ENCODE measurements around the gene ASTN2. TPM values are rescaled to one million over a fixed set of nuclear protein-coding genes. Genes with fewer than 3 reads are reported as not detected.
A peak's percentile ranks its signal among the peaks of the same experiment; 100 is the strongest.

Gene ASTN2
- total RNA-seq, 3 donors from 2014 or later, result 1.7 to 1.8 (median 1.7) TPM

DNA sequence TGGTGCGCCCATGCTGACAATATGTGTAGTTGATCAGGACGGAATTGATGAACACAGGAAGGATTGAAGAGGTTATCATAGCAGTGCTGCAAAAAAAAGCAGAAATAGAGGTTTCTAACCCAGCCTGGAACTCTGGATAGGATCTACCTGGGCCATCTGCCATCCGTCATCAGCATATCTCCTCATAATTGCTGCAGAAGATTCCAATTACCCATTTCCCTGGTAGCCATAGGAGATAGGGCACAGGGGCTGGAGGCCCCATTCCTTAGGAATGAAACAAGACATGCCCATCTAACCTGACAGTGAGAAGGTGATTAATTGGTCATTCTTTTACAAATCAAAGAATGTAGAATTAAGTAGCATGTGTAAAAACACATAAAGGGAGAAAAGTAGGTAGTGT lies 788.1 kb downstream of the ASTN2 start:
- no peak for DNase-seq
- Mint-ChIP-seq H3K4me3 (no peak overlapping the region), H3K36me3 (ENCODE audit: insufficient read depth) (peaks cover 17% of the 10 kb centered on the region), H3K4me1 (ENCODE audit: low read depth) (no peaks in the 10 kb centered on the region), H3K27me3 (ENCODE audit: low read depth) (no peaks in the 10 kb centered on the region), H3K9me3 (no peaks in the 10 kb centered on the region)
- no peak for ATAC-seq

DNA sequence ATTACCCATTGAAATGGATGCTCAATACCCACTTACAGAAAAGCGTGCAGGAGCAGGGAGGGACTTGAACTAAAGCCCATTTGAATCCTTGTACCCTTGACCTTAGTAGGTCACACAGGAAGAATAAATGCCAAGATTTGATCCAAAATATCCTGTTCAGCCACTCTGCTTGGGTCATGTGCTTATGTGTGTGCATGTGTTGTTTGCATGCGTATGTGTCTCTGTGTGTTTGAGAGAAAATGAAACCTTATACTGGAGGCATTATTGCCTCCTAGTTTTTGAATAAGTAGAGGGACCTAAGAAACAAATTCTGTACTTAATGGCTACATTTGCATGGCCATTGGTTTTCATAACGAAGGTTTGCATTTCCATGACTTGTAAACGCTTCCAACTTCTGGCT lies 791.1 kb downstream of the ASTN2 start:
- DNase-seq, result no peak
- Mint-ChIP-seq H3K4me3 (no peak overlapping the region), H3K27me3 (ENCODE audit: low read depth) (no peaks in the 10 kb centered on the region), H3K36me3 (ENCODE audit: insufficient read depth) (peaks cover 16% of the 10 kb centered on the region), H3K4me1 (ENCODE audit: low read depth) (no peaks in the 10 kb centered on the region), H3K9me3 (no peaks in the 10 kb centered on the region)
- ATAC-seq, result no peak

DNA sequence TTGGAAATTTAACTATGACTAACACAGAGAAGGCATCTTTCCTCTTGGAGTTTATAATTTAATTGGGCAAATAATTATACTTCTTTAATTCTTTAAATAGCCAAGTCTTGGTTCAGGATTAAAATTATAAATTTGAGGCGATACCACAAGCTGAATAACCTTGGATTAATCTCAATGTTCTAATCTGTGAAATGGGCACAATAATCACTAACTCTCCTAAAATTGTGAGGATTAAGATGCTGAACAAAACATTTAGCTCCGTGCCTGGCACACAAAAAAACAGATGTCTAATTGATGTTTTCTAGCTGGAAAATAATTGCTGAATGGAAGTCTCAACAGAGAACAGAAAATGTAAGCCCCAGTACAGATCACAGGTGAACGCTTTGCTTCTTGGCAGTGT lies 797.5 kb downstream of the ASTN2 start:
- H3K36me3 Mint-ChIP-seq (ENCODE audit: insufficient read depth), result peaks cover 33% of the 10 kb centered on the region
- H3K4me1 Mint-ChIP-seq (ENCODE audit: low read depth), result no peaks in the 10 kb centered on the region
- no peaks in the 10 kb centered on the region for H3K27me3 Mint-ChIP-seq (ENCODE audit: low read depth)
- no peak for DNase-seq
- H3K9me3 Mint-ChIP-seq, result peaks cover 7% of the 10 kb centered on the region
- no peak overlapping the region for H3K4me3 Mint-ChIP-seq
- ATAC-seq, result no peak

DNA sequence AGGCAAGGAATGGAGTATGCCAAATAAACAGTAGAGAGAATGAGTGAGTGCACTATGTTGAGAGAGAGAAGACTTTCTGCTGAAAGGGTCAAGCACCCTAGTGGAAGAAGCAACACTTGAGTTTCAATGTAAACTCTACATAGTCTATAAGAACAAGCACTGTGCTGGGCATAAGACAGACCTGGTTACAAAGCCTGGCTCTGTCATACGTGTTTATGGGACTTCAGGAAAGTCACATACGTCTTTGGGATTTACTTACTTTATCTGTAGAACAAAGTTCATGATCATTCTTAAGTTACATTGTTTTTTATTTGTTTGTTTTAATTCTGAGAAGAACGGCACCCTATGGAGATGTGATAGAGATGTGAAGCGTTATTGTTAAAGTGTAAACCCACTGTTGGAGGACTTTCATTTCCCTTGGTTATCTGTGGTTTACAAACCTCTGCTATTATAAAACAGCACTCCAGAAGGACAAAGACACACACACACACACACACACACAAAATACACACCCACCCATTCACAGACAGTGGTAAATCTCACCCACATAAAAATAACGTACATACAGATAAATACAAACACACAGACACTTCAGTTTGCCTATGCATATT lies 798.4 kb downstream of the ASTN2 start:
- DNase-seq (no peak), ATAC-seq (no peak)
- Mint-ChIP-seq H3K4me3 (no peak overlapping the region), H3K9me3 (peaks cover 7% of the 10 kb centered on the region), H3K36me3 (ENCODE audit: insufficient read depth) (peaks cover 34% of the 10 kb centered on the region), H3K27me3 (ENCODE audit: low read depth) (no peaks in the 10 kb centered on the region), H3K4me1 (ENCODE audit: low read depth) (no peaks in the 10 kb centered on the region)

DNA sequence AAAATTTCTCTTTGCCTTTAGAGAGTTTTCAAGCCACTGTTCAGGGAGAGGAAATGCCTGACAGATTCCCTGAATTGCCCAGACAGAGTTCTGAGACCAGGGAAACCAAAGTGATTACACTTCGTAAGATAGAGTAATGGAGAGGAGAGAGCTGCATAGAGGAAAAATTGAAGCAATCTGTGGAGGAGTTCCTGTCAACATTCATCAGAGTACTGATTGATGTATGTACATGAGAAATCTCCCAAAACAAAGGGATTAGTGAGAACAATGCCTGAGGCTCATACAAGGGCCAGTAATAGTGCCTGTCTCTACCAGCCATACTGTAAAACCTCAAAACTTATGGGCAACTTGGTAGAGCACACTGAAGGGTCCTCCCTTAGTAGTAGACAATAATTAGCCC lies 806.8 kb downstream of the ASTN2 start:
- Mint-ChIP-seq H3K36me3 (ENCODE audit: insufficient read depth) (peaks cover 39% of the 10 kb centered on the region), H3K9me3 (no peaks in the 10 kb centered on the region), H3K4me1 (ENCODE audit: low read depth) (no peaks in the 10 kb centered on the region), H3K27me3 (ENCODE audit: low read depth) (no peaks in the 10 kb centered on the region), H3K4me3 (no peak overlapping the region)
- ATAC-seq, result no peak
- no peak for DNase-seq

DNA sequence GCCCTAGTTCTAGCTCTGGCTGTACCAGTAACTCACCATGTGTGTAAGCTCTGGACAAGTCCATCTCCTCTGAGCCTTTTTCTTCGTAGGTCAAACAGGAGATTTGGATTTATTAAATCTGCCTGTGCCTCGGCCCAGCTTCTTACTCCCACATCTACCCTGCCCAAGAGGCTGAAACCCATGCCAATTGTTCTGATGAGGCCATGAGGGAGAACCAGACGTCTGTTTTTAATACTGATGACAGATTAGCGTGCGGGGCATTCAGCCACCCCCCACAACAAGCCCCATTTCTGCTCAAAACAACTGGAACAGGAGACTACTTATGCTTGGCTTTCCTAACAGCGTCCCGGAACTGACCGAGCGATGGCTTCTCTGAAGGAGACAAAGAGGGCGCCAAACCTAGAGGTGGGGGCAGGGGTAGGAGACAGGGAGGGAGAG lies 808.9 kb downstream of the ASTN2 start:
- Mint-ChIP-seq H3K36me3 (ENCODE audit: insufficient read depth) (peaks cover 25% of the 10 kb centered on the region), H3K27me3 (ENCODE audit: low read depth) (no peaks in the 10 kb centered on the region), H3K4me3 (no peak overlapping the region), H3K9me3 (no peaks in the 10 kb centered on the region), H3K4me1 (ENCODE audit: low read depth) (no peaks in the 10 kb centered on the region)
- ATAC-seq, result no peak
- DNase-seq, result no peak

DNA sequence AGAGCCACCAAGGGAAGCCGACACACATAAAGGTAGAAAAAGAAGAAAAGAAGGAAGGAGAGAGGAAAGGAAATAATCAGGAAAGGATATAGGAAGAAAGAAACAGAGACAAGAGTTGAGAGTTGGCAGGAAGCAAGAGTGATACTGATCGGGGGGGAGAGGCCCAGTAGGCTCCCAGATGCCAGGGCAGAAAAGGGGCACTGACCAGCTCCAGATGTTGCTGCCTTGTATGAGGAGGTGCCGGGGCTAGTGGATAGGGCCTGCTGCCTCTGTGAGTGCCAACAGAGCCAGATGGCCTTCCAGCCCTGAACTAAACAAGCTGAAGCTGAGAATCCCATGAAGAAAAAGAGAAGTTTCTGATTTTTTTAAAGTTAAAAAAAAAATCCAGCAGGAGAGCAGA lies 809.8 kb downstream of the ASTN2 start:
- H3K9me3 Mint-ChIP-seq, result no peaks in the 10 kb centered on the region
- H3K4me3 Mint-ChIP-seq, result no peak overlapping the region
- no peaks in the 10 kb centered on the region for H3K27me3 Mint-ChIP-seq (ENCODE audit: low read depth)
- no peak for DNase-seq
- peaks cover 27% of the 10 kb centered on the region for H3K36me3 Mint-ChIP-seq (ENCODE audit: insufficient read depth)
- H3K4me1 Mint-ChIP-seq (ENCODE audit: low read depth), result no peaks in the 10 kb centered on the region
- ATAC-seq, result no peak

DNA sequence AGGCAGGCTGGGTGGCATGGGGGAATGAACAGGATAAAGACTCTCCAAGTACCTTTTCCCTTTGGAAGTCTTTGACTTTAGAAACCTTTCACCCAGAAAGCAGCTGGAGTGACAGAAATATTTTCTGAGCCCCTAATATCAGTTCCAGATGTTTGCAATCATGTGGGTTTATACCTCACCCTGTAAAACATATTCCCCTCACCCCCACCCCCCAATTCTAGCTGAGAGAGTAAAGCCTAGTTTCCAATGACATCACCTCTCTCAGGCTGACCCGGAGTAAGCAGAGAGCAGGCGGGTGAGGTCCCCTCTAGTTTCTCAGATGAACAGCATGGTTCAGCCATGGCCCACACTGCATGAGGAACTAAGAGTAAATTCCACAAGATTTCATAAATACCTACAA lies 810.6 kb downstream of the ASTN2 start:
- H3K9me3 Mint-ChIP-seq, result no peaks in the 10 kb centered on the region
- DNase-seq (no peak), ATAC-seq (no peak)
- H3K36me3 Mint-ChIP-seq (ENCODE audit: insufficient read depth), result peaks cover 24% of the 10 kb centered on the region
- H3K4me3 Mint-ChIP-seq, result no peak overlapping the region
- H3K27me3 Mint-ChIP-seq (ENCODE audit: low read depth), result no peaks in the 10 kb centered on the region
- H3K4me1 Mint-ChIP-seq (ENCODE audit: low read depth), result no peaks in the 10 kb centered on the region

DNA sequence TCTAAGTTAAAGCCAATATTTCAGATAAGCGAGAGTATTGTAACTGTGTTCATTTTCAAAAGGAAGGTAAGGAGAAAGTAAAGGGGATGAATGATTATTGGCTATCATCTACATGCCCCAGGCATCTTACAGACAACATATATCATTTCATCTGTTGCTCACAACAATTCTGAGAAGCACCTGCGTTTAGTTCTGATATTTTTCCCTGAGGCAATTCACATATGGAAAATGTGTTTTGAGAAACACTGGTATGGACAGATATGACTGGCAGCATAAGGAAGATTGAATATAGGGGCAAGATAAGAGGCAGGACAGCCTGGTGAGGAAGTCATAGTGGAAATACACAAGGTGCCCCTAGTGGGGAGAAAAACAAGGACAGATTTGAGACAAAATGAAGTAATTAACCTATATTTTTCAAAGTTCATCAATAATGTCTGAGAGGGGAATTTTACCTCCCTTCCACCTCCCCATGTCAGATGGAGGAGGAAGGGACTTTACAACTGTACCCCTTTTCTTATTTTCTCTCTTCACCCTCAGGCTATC lies 815.4 kb downstream of the ASTN2 start:
- peaks cover 4% of the 10 kb centered on the region for H3K36me3 Mint-ChIP-seq (ENCODE audit: insufficient read depth)
- H3K27me3 Mint-ChIP-seq (ENCODE audit: low read depth), result no peaks in the 10 kb centered on the region
- DNase-seq (no peak), ATAC-seq (no peak)
- no peak overlapping the region for H3K4me3 Mint-ChIP-seq
- H3K9me3 Mint-ChIP-seq, result no peaks in the 10 kb centered on the region
- no peaks in the 10 kb centered on the region for H3K4me1 Mint-ChIP-seq (ENCODE audit: low read depth)

DNA sequence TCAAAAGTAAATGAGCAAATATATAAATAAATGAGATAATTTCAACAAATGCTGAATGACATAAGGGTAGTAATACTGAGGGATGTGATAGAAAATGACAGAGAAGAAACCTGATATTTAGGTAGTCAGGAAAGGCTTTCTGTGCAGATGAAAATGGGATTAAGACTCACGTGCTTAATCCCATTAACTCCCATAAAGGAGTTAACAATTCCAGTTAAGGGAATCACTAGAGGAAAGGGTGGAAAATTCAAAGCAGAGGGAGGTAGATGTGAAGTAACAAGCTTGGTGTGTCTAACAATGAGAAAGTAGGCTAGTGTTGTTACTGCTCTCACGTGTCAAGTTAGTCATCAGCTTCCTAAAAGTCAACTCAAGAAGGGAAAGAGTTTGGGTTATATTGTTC lies 818.2 kb downstream of the ASTN2 start:
- H3K36me3 Mint-ChIP-seq (ENCODE audit: insufficient read depth), result peaks cover 10% of the 10 kb centered on the region
- no peak for DNase-seq
- H3K9me3 Mint-ChIP-seq, result no peaks in the 10 kb centered on the region
- H3K27me3 Mint-ChIP-seq (ENCODE audit: low read depth), result no peaks in the 10 kb centered on the region
- ATAC-seq, result no peak
- no peaks in the 10 kb centered on the region for H3K4me1 Mint-ChIP-seq (ENCODE audit: low read depth)
- no peak overlapping the region for H3K4me3 Mint-ChIP-seq

DNA sequence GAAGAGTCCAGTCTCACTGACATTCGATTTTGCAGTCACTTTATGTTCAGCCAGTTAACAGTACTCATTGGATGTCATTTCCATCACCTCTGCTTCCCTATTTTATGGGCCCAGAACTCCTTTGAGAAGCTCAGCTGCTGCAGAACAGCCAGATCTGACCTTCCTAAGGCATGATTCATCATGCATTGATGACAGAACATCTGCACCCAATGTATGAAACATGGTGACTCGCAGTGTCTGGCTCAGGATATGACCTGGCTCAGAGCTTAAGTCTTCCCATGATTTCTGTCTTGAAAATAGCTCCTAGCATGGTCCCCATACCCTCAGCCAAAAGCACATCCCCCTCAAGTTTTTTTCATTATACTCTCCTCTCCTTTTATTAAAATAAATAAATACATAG lies 820.3 kb downstream of the ASTN2 start:
- Mint-ChIP-seq H3K36me3 (ENCODE audit: insufficient read depth) (peaks cover 7% of the 10 kb centered on the region), H3K4me3 (no peak overlapping the region), H3K9me3 (peaks cover 2% of the 10 kb centered on the region), H3K4me1 (ENCODE audit: low read depth) (no peaks in the 10 kb centered on the region), H3K27me3 (ENCODE audit: low read depth) (no peaks in the 10 kb centered on the region)
- DNase-seq, result no peak
- ATAC-seq, result no peak

DNA sequence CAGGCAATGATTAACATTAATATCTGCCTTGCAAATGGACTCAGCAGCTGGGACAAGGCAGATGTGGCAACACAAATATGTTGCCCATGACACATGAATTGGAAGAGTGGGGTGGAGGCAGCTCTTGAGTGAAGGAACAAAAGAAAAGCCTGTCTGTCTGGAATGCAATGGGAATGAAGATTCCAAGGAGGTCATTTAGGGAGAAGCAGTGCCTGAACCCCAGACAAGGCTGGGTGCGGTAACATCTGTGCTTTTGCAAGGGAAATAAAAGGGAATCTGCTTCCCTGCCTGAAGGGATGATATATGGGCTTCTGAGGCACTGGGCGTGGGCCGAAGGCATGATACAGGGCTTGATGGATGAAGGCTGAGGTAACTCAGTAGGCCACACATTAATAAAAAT lies 821.9 kb downstream of the ASTN2 start:
- peaks cover 18% of the 10 kb centered on the region for H3K9me3 Mint-ChIP-seq
- no peak overlapping the region for H3K4me3 Mint-ChIP-seq
- peaks cover 14% of the 10 kb centered on the region for H3K36me3 Mint-ChIP-seq (ENCODE audit: insufficient read depth)
- ATAC-seq (no peak), DNase-seq (no peak)
- H3K27me3 Mint-ChIP-seq (ENCODE audit: low read depth), result no peaks in the 10 kb centered on the region
- no peaks in the 10 kb centered on the region for H3K4me1 Mint-ChIP-seq (ENCODE audit: low read depth)

DNA sequence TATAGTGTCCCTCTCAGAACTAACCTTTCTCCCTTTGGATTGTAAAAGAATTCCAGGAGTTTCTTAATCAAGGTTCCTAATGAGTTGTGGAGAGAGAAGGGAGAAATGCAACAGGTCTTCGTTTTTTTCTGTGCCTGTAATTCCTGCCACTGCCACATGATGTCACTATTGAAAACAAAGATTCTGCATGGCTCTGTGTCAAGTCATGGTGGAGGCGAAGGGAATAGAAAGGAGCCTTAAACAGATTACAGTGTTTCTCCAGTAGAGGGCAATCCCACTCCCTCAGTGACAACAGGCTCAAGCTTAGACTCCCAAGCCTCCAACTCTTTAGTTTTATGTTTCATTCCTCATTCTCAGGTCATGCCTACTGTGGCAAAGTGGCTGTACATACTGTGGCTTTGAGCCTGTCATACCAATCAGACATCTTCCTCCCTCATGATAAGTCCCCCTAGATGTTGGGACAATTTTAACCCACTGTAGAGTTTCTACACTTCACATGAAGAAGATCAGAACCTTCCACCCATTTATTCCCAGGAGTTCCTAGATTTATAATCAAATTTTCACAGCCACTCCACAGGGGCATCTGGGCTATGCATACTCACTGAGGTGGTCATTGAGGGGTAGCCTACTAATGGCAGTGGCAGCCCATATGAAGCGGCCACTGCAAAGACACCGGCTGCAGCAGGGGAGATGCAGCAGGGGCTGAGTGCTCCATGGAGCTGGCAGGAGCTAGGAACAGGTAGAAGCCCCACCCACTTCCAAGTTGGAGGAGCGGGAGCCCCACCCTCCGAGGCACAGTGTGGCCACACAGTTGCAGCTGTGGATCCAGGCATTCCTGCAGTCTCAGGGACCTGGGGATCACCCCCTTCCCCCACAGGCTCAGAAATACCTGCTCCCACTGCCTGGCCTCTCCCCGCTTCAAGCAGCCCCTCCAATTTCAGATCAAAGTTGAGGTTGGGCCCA lies 825.2 kb downstream of the ASTN2 start:
- Mint-ChIP-seq H3K9me3 (peaks cover 19% of the 10 kb centered on the region), H3K36me3 (ENCODE audit: insufficient read depth) (peaks cover 15% of the 10 kb centered on the region), H3K4me3 (no peak overlapping the region), H3K4me1 (ENCODE audit: low read depth) (no peaks in the 10 kb centered on the region), H3K27me3 (ENCODE audit: low read depth) (no peaks in the 10 kb centered on the region)
- ATAC-seq, result peak in 1 of 2 donors; percentile 48
- no peak for DNase-seq

DNA sequence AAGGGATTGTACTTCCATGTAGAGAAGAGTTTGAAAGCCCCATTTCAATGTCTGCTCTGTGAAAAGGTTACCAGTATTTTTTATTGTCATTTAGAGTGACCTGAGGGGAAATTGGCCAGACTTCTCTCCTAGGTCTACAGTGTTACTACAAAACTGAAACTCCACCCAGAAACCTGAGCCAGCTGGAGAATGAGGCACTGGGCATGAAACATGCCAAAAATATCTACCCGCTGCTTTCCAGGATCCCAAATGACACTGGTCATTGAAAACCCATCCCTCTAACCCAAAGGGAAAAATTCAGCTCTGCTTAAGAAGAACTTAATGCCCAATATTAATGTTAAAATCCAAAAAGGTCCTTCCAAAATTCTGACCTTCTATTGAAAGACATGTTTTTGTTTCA lies 826.9 kb downstream of the ASTN2 start:
- H3K4me3 Mint-ChIP-seq, result no peak overlapping the region
- no peaks in the 10 kb centered on the region for H3K27me3 Mint-ChIP-seq (ENCODE audit: low read depth)
- ATAC-seq, result no peak
- DNase-seq, result no peak
- no peaks in the 10 kb centered on the region for H3K4me1 Mint-ChIP-seq (ENCODE audit: low read depth)
- peaks cover 11% of the 10 kb centered on the region for H3K36me3 Mint-ChIP-seq (ENCODE audit: insufficient read depth)
- H3K9me3 Mint-ChIP-seq, result peaks cover 19% of the 10 kb centered on the region

DNA sequence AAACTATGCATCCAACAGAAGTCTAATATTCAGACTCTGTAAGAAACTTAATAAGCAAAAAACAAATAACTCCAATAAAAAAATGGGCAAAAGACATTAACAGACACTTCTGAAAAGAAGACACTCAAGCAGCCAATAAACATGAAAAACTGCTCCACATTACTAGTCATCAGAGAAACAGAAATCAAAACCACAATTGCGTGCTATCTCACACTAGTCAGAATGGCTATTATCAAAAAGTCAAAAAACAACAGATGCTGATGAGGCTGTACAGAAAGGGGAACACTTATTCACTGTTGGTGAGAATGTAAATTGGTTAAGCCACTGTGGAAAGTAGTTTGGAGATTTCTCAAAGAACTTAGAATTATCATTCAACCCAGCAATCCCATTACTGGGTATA lies 829.0 kb downstream of the ASTN2 start:
- Mint-ChIP-seq H3K9me3 (peaks cover 19% of the 10 kb centered on the region), H3K4me3 (no peak overlapping the region), H3K4me1 (ENCODE audit: low read depth) (no peaks in the 10 kb centered on the region), H3K27me3 (ENCODE audit: low read depth) (no peaks in the 10 kb centered on the region), H3K36me3 (ENCODE audit: insufficient read depth) (peaks cover 9% of the 10 kb centered on the region)
- no peak for DNase-seq
- ATAC-seq, result no peak
